Measurements from ENCODE around the gene CRIM1. TPM values are rescaled to one million over a fixed set of nuclear protein-coding genes. Genes with fewer than 3 reads are reported as not detected.

CRIM1 gene
- total and polyA plus RNA-seq, 4 donors: 24.3 to 119 (median 58.4) TPM

- Histone ChIP-seq H3K9me3 (ENCODE audit: control insufficient read depth in 4 of 4, insufficient read depth in 3 of 4, low read length in 3 of 4) (peaks cover 0 to 3% (median 0%) of the 10 kb centered on the region in 4 donors), H3K4me3 (no peak overlapping the region), H3K4me1 (ENCODE audit: control insufficient read depth in 5 of 5, insufficient read depth in 5 of 5, low read length in 5 of 5) (peaks cover 0 to 10% (median 8%) of the 10 kb centered on the region in 5 donors), H3K9ac (ENCODE audit: insufficient read depth in 1 of 2, low read length in 2 of 2) (no peak overlapping the region), H3K27ac (ENCODE audit: low read depth in 1 of 2, low read length in 1 of 2) (no peak overlapping the region), H3K36me3 (ENCODE audit: control insufficient read depth in 4 of 4, insufficient read depth in 4 of 4, low read length in 4 of 4) (peaks cover 5 to 9% (median 7%) of the 10 kb centered on the region in 4 donors), H3K27me3 (ENCODE audit: control insufficient read depth in 3 of 3, insufficient read depth in 3 of 3, low read length in 2 of 3) (no peaks in the 10 kb centered on the region)
- no peak for ATAC-seq (ENCODE audit: insufficient read depth, low FRiP score)
- DNase-seq: no peak
- 75 to 78% methylated on average over 7 of the region's 7 CpGs for WGBS, 2 donors
- TF ChIP-seq CTCF (IDR thresholded peaks at IDR 0.05; ENCODE audit: control extremely low read depth, extremely low read depth): no peak
Observed at GRCh38 chr2:36463365-36463764, 107.8 kb downstream of the CRIM1 start.

GRCh38 chr2:36464006-36464721, 108.6 kb downstream of the CRIM1 start:
- Histone ChIP-seq H3K4me3 (no peak overlapping the region), H3K9me3 (ENCODE audit: control insufficient read depth in 4 of 4, insufficient read depth in 3 of 4, low read length in 3 of 4) (peaks cover 0 to 3% (median 0%) of the 10 kb centered on the region in 4 donors), H3K27me3 (ENCODE audit: control insufficient read depth in 3 of 3, insufficient read depth in 3 of 3, low read length in 2 of 3) (no peaks in the 10 kb centered on the region), H3K27ac (ENCODE audit: low read depth in 1 of 2, low read length in 1 of 2) (no peak overlapping the region), H3K36me3 (ENCODE audit: control insufficient read depth in 4 of 4, insufficient read depth in 4 of 4, low read length in 4 of 4) (peaks cover 6 to 11% (median 8%) of the 10 kb centered on the region in 4 donors), H3K4me1 (ENCODE audit: control insufficient read depth in 5 of 5, insufficient read depth in 5 of 5, low read length in 5 of 5) (peaks cover 0 to 16% (median 12%) of the 10 kb centered on the region in 5 donors), H3K9ac (ENCODE audit: insufficient read depth in 1 of 2, low read length in 2 of 2) (no peak overlapping the region)
- ATAC-seq (ENCODE audit: insufficient read depth, low FRiP score) (no peak), DNase-seq (no peak)
- no peak for TF ChIP-seq CTCF (IDR thresholded peaks at IDR 0.05; ENCODE audit: control extremely low read depth, extremely low read depth)
- 76 to 83% methylated on average over 11 of the region's 11 CpGs for WGBS, 2 donors

GRCh38 chr2:36466135-36466534, 110.6 kb downstream of the CRIM1 start:
- no peak overlapping the region for H3K27ac ChIP-seq (ENCODE audit: low read depth in 1 of 2, low read length in 1 of 2)
- no peaks in the 10 kb centered on the region for H3K27me3 ChIP-seq (ENCODE audit: control insufficient read depth in 3 of 3, insufficient read depth in 3 of 3, low read length in 2 of 3)
- WGBS, 2 donors: 91 to 93% methylated on average over 4 of the region's 4 CpGs
- no peak overlapping the region for H3K9ac ChIP-seq (ENCODE audit: insufficient read depth in 1 of 2, low read length in 2 of 2)
- DNase-seq: no peak
- H3K4me3 ChIP-seq: no peak overlapping the region
- no peak for TF ChIP-seq CTCF (IDR thresholded peaks at IDR 0.05; ENCODE audit: control extremely low read depth, extremely low read depth)
- H3K36me3 ChIP-seq (ENCODE audit: control insufficient read depth in 4 of 4, insufficient read depth in 4 of 4, low read length in 4 of 4): peaks cover 8 to 13% (median 10%) of the 10 kb centered on the region in 4 donors
- peaks cover 0 to 2% (median 0%) of the 10 kb centered on the region in 4 donors for H3K9me3 ChIP-seq (ENCODE audit: control insufficient read depth in 4 of 4, insufficient read depth in 3 of 4, low read length in 3 of 4)
- ATAC-seq (ENCODE audit: insufficient read depth, low FRiP score): no peak
- H3K4me1 ChIP-seq (ENCODE audit: control insufficient read depth in 5 of 5, insufficient read depth in 5 of 5, low read length in 5 of 5): peaks cover 0 to 18% (median 8%) of the 10 kb centered on the region in 5 donors

Measured in lung (tissue), 12 donors.